ENCODE data around the gene DAB1. TPM values are rescaled to one million over a fixed set of nuclear protein-coding genes. Genes with fewer than 3 reads are reported as not detected.

Gene DAB1
- polyA plus RNA-seq, 1 donor from 2014 or later: 11.4 TPM

GRCh38 chr1:57206038-57206437, 217.8 kb downstream of the DAB1 start:
- Histone ChIP-seq H3K27me3 (ENCODE audit: insufficient read depth, low read depth, low read length) (no peaks in the 10 kb centered on the region), H3K9ac (ENCODE audit: low read length) (no peak overlapping the region), H3F3A (ENCODE audit: insufficient read depth, low read length, poor library complexity, severe bottlenecking) (no peaks in the 10 kb centered on the region), H3K4me3 (ENCODE audit: low read length) (no peak overlapping the region), H3K4me2 (ENCODE audit: low read length) (no peak overlapping the region), H3K9me3 (ENCODE audit: low read length) (no peaks in the 10 kb centered on the region), H3K27ac (ENCODE audit: low read length) (no peak overlapping the region), H3K9me2 (ENCODE audit: insufficient read depth, low read length) (no peaks in the 10 kb centered on the region), H3K36me3 (ENCODE audit: insufficient read depth, low read length) (no peaks in the 10 kb centered on the region), H3K79me2 (replicated peaks; ENCODE audit: insufficient read depth, low read length) (no peaks in the 10 kb centered on the region), H4K20me1 (ENCODE audit: insufficient read depth) (no peaks in the 10 kb centered on the region), H2AFZ (ENCODE audit: low read depth, low read length) (no peak overlapping the region)
- TF ChIP-seq SMC3 (conservative IDR thresholded peaks at IDR 0.05; ENCODE audit: poor library complexity) (no peak), EP300 (conservative IDR thresholded peaks at IDR 0.05; ENCODE audit: poor library complexity, severe bottlenecking) (no peak), TAF1 (IDR thresholded peaks at IDR 0.05; ENCODE audit: low read depth) (no peak), CTCF (IDR thresholded peaks at IDR 0.05; ENCODE audit: poor library complexity, severe bottlenecking) (no peak), MXI1 (conservative IDR thresholded peaks at IDR 0.05; ENCODE audit: poor library complexity, severe bottlenecking) (no peak), POLR2AphosphoS5 (IDR thresholded peaks at IDR 0.05) (no peak), EZH2 (IDR thresholded peaks at IDR 0.05; ENCODE audit: borderline replicate concordance, insufficient read depth, low read length, poor library complexity, severe bottlenecking) (no peak), RAD21 (conservative IDR thresholded peaks at IDR 0.05) (no peak)
- TF ChIP-seq, protein P1, sequence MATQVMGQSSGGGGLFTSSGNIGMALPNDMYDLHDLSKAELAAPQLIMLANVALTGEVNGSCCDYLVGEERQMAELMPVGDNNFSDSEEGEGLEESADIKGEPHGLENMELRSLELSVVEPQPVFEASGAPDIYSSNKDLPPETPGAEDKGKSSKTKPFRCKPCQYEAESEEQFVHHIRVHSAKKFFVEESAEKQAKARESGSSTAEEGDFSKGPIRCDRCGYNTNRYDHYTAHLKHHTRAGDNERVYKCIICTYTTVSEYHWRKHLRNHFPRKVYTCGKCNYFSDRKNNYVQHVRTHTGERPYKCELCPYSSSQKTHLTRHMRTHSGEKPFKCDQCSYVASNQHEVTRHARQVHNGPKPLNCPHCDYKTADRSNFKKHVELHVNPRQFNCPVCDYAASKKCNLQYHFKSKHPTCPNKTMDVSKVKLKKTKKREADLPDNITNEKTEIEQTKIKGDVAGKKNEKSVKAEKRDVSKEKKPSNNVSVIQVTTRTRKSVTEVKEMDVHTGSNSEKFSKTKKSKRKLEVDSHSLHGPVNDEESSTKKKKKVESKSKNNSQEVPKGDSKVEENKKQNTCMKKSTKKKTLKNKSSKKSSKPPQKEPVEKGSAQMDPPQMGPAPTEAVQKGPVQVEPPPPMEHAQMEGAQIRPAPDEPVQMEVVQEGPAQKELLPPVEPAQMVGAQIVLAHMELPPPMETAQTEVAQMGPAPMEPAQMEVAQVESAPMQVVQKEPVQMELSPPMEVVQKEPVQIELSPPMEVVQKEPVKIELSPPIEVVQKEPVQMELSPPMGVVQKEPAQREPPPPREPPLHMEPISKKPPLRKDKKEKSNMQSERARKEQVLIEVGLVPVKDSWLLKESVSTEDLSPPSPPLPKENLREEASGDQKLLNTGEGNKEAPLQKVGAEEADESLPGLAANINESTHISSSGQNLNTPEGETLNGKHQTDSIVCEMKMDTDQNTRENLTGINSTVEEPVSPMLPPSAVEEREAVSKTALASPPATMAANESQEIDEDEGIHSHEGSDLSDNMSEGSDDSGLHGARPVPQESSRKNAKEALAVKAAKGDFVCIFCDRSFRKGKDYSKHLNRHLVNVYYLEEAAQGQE (IDR thresholded peaks at IDR 0.05; ENCODE audit: borderline replicate concordance): no peak

- H4K20me1 ChIP-seq (ENCODE audit: insufficient read depth): no peaks in the 10 kb centered on the region
- no peak overlapping the region for H3K4me2 ChIP-seq (ENCODE audit: low read length)
- H3K27ac ChIP-seq (ENCODE audit: low read length): no peak overlapping the region
- H3K4me3 ChIP-seq (ENCODE audit: low read length): no peak overlapping the region
- H3K79me2 ChIP-seq (replicated peaks; ENCODE audit: insufficient read depth, low read length): no peaks in the 10 kb centered on the region
- no peaks in the 10 kb centered on the region for H3K9me3 ChIP-seq (ENCODE audit: low read length)
- H3K9me2 ChIP-seq (ENCODE audit: insufficient read depth, low read length): no peaks in the 10 kb centered on the region
- TF ChIP-seq MXI1 (conservative IDR thresholded peaks at IDR 0.05; ENCODE audit: poor library complexity, severe bottlenecking) (no peak), POLR2AphosphoS5 (IDR thresholded peaks at IDR 0.05) (no peak), TAF1 (IDR thresholded peaks at IDR 0.05; ENCODE audit: low read depth) (no peak), EP300 (conservative IDR thresholded peaks at IDR 0.05; ENCODE audit: poor library complexity, severe bottlenecking) (no peak), EZH2 (IDR thresholded peaks at IDR 0.05; ENCODE audit: borderline replicate concordance, insufficient read depth, low read length, poor library complexity, severe bottlenecking) (no peak), RAD21 (conservative IDR thresholded peaks at IDR 0.05) (no peak), SMC3 (conservative IDR thresholded peaks at IDR 0.05; ENCODE audit: poor library complexity) (no peak)
- TF ChIP-seq, protein P1 (IDR thresholded peaks at IDR 0.05; ENCODE audit: borderline replicate concordance): no peak
- H3K9ac ChIP-seq (ENCODE audit: low read length): no peak overlapping the region
- no peaks in the 10 kb centered on the region for H3F3A ChIP-seq (ENCODE audit: insufficient read depth, low read length, poor library complexity, severe bottlenecking)
- no peaks in the 10 kb centered on the region for H3K36me3 ChIP-seq (ENCODE audit: insufficient read depth, low read length)
- H2AFZ ChIP-seq (ENCODE audit: low read depth, low read length): no peak overlapping the region
- H3K27me3 ChIP-seq (ENCODE audit: insufficient read depth, low read depth, low read length): no peaks in the 10 kb centered on the region
Measured at GRCh38 chr1:57204942-57205787, 218.7 kb downstream of the DAB1 start.

Measured in neural cell (in vitro differentiated cells).